Erythroblast (primary cell): Measurements from ENCODE around the gene MSLN.

Experiments used
- GATA1 ChIP-seq: IDR thresholded peaks from 2 replicates; pipeline ENCODE4 v1.6.1; 2011; ENCODE audit warnings: low read depth, mild to moderate bottlenecking, control low read depth, low read length, moderate library complexity
- POLR2A ChIP-seq: IDR thresholded peaks from 2 replicates; pipeline ENCODE4 v1.6.1; 2011; ENCODE audit warnings: mild to moderate bottlenecking, low read length

GRCh38 chr16:746637-747036 is 13.9 kb upstream of the MSLN start:
- no peak for TF ChIP-seq POLR2A
- no peak for TF ChIP-seq GATA1
